ENCODE data around the gene EML6. TPM values are rescaled to one million over a fixed set of nuclear protein-coding genes. Genes with fewer than 3 reads are reported as not detected.

EML6 gene
- polyA plus RNA-seq, 1 of the 3 experiments (the other 2 are of a cell fraction), result 1.1 TPM

DNA sequence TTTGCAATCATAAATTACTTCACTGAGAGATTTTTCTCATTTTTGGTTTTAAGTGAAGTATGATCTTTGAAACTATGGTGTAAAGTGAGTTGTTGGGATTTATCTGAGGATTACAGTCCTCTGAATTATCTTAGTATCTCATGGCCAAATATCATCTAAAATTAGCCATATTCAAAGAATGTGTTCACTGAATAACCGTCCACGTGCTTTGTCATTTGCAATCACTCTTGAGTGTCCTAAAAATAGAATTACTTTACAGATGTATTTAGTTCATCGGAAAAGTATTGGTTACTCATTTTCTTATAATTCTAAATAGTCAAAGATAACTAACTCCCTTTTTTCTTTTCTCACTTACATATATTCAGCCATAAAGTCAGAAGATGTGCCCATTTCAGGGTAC, 185.5 kb downstream of the EML6 start:
- Histone ChIP-seq H3K4me1 (ENCODE audit: control insufficient read depth in 1 of 2, insufficient read depth in 2 of 2, low read depth in 1 of 2, low read length in 1 of 2) (peaks cover 7 to 16% of the 10 kb centered on the region in 2 experiments; a peak in 3 of 4 replicates), H3K27me3 (ENCODE audit: insufficient read depth) (no peaks in the 10 kb centered on the region), H3F3A (replicated peaks; ENCODE audit: insufficient read depth) (peaks cover 20% of the 10 kb centered on the region), H3K27ac (ENCODE audit: low read depth in 2 of 2, low read length in 1 of 2) (peak overlapping the region in 1 of 2 experiments; percentile 73; a peak in 2 of 4 replicates), H3K9ac (no peak overlapping the region), H2AFZ (ENCODE audit: low read depth) (0 out of 2 replicates have a peak overlapping the region, but pooled peaks have one; percentile 38), H3K4me2 (peak overlapping the region; percentile 27; the same call in 1 of the 2 replicates), H3K36me3 (replicated peaks in 1 of 2; ENCODE audit: control insufficient read depth in 1 of 2, insufficient read depth in 2 of 2, low read length in 1 of 2) (no peaks in the 10 kb centered on the region), H3K79me2 (ENCODE audit: insufficient read depth) (no peaks in the 10 kb centered on the region), H3K9me3 (no peaks in the 10 kb centered on the region), H3K4me3 (ENCODE audit: low read depth in 2 of 2, low read length in 1 of 2) (no peak overlapping the region), H3K9me2 (no peaks in the 10 kb centered on the region), H4K20me1 (ENCODE audit: insufficient read depth) (no peaks in the 10 kb centered on the region)
- WGBS (ENCODE audit: low lambda C conversion rate), result 17% methylated on average over 3 of the region's 3 CpGs
- no peak for DNase-seq
- POLR2A ChIA-PET, result interaction anchor here (0.5 kb wide), 1 partner anchor 32 kb away, joined by 3 read pairs; no protein-coding TSS in a partner anchor
- CTCF ChIA-PET, result interaction anchor here (0.7 kb wide), 1 partner anchor 110 kb away, joined by 3 read pairs; no protein-coding TSS in a partner anchor
- TF ChIP-seq SIN3A (IDR thresholded peaks at IDR 0.05; ENCODE audit: borderline replicate concordance, low read depth, low read length), result no peak
- TF ChIP-seq, protein P1, sequence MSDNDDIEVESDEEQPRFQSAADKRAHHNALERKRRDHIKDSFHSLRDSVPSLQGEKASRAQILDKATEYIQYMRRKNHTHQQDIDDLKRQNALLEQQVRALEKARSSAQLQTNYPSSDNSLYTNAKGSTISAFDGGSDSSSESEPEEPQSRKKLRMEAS (IDR thresholded peaks at IDR 0.05; ENCODE audit: low read depth), result peak; percentile 42; the same call in 1 of the 2 replicates
- no peak for TF ChIP-seq GATA2 (CRISPR knock-in tag; IDR thresholded peaks at IDR 0.05)
- TF ChIP-seq, protein P2, sequence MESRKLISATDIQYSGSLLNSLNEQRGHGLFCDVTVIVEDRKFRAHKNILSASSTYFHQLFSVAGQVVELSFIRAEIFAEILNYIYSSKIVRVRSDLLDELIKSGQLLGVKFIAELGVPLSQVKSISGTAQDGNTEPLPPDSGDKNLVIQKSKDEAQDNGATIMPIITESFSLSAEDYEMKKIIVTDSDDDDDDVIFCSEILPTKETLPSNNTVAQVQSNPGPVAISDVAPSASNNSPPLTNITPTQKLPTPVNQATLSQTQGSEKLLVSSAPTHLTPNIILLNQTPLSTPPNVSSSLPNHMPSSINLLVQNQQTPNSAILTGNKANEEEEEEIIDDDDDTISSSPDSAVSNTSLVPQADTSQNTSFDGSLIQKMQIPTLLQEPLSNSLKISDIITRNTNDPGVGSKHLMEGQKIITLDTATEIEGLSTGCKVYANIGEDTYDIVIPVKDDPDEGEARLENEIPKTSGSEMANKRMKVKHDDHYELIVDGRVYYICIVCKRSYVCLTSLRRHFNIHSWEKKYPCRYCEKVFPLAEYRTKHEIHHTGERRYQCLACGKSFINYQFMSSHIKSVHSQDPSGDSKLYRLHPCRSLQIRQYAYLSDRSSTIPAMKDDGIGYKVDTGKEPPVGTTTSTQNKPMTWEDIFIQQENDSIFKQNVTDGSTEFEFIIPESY (IDR thresholded peaks at IDR 0.05; ENCODE audit: borderline replicate concordance, low read depth), result no peak
- no peak for TF ChIP-seq POLR2AphosphoS5 (IDR thresholded peaks at IDR 0.05; ENCODE audit: low read depth, low read length)
- peak; percentile 26; the same call in 1 of the 2 replicates for TF ChIP-seq FOSL2 (IDR thresholded peaks at IDR 0.05; ENCODE audit: borderline replicate concordance, low read depth)
- TF ChIP-seq TAF1 (IDR thresholded peaks at IDR 0.05; ENCODE audit: borderline replicate concordance, low read depth, low read length), result no peak
- TF ChIP-seq TEAD4 (IDR thresholded peaks at IDR 0.05; ENCODE audit: borderline replicate concordance, insufficient read depth), result 0 out of 2 replicates have a peak, but pooled peaks have one; percentile 46
- no peak for TF ChIP-seq YY1 (IDR thresholded peaks at IDR 0.05; ENCODE audit: low read depth)
- TF ChIP-seq SMC3 (IDR thresholded peaks at IDR 0.05; ENCODE audit: low read depth, low read length), result no peak
- TF ChIP-seq TCF12 (IDR thresholded peaks at IDR 0.05), result peak; percentile 50
- no peak for TF ChIP-seq RXRA (IDR thresholded peaks at IDR 0.05; ENCODE audit: borderline replicate concordance, low read depth)
- TF ChIP-seq CHD2 (IDR thresholded peaks at IDR 0.05; ENCODE audit: low read length, partially characterized antibody), result no peak
- no peak for TF ChIP-seq EZH2phosphoT487 (IDR thresholded peaks at IDR 0.05; ENCODE audit: borderline replicate concordance, low read depth)
- no peak for TF ChIP-seq MXI1 (IDR thresholded peaks at IDR 0.05; ENCODE audit: low read depth, low read length)
- no peak for TF ChIP-seq NRF1 (IDR thresholded peaks at IDR 0.05; ENCODE audit: low read depth, low read length)
- no peak for TF ChIP-seq FOXJ3 (CRISPR knock-in tag; IDR thresholded peaks at IDR 0.05)
- TF ChIP-seq GABPA (IDR thresholded peaks at IDR 0.05; ENCODE audit: low read depth), result no peak
- TF ChIP-seq, protein P3, sequence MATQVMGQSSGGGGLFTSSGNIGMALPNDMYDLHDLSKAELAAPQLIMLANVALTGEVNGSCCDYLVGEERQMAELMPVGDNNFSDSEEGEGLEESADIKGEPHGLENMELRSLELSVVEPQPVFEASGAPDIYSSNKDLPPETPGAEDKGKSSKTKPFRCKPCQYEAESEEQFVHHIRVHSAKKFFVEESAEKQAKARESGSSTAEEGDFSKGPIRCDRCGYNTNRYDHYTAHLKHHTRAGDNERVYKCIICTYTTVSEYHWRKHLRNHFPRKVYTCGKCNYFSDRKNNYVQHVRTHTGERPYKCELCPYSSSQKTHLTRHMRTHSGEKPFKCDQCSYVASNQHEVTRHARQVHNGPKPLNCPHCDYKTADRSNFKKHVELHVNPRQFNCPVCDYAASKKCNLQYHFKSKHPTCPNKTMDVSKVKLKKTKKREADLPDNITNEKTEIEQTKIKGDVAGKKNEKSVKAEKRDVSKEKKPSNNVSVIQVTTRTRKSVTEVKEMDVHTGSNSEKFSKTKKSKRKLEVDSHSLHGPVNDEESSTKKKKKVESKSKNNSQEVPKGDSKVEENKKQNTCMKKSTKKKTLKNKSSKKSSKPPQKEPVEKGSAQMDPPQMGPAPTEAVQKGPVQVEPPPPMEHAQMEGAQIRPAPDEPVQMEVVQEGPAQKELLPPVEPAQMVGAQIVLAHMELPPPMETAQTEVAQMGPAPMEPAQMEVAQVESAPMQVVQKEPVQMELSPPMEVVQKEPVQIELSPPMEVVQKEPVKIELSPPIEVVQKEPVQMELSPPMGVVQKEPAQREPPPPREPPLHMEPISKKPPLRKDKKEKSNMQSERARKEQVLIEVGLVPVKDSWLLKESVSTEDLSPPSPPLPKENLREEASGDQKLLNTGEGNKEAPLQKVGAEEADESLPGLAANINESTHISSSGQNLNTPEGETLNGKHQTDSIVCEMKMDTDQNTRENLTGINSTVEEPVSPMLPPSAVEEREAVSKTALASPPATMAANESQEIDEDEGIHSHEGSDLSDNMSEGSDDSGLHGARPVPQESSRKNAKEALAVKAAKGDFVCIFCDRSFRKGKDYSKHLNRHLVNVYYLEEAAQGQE (IDR thresholded peaks at IDR 0.05; ENCODE audit: low read depth, low read length), result no peak
- no peak for TF ChIP-seq IRF3 (IDR thresholded peaks at IDR 0.05; ENCODE audit: low read depth, low read length)
- TF ChIP-seq EP300 (IDR thresholded peaks at IDR 0.05; ENCODE audit: borderline replicate concordance in 1 of 2, low read depth in 1 of 2, low read length in 1 of 2), result peak in 1 of 2 experiments; percentile 75; a peak in 1 of 4 replicates
- TF ChIP-seq ELF1 (IDR thresholded peaks at IDR 0.05), result no peak
- no peak for TF ChIP-seq RCOR1 (IDR thresholded peaks at IDR 0.05; ENCODE audit: low read length)
- TF ChIP-seq PBX3 (IDR thresholded peaks at IDR 0.05), result peak; percentile 72
- TF ChIP-seq JUND (IDR thresholded peaks at IDR 0.05), result 0 out of 2 replicates have a peak, but pooled peaks have one; percentile 27
- TF ChIP-seq FOXM1 (IDR thresholded peaks at IDR 0.05; ENCODE audit: low read depth), result no peak

Measured in SK-N-SH (cell line).